RWPE1 (cell line): Measurements from ENCODE around the gene AP1G1.
"Not testable (repeated sequence)": the region's sequence is repeated elsewhere in the genome, so short reads cannot be mapped to it uniquely, and the experiment has no call there.

Experiments
- CTCF ChIA-PET: fragments of 350-600 bp; sonication (Branson Sonifier 250); formaldehyde crosslinking; extraction: SDS; loops from one replicate; lab custom pipeline; 2021; lab: Yijun Ruan, JAX
- POLR2A ChIA-PET: fragments of 400-600 bp; formaldehyde crosslinking; extraction: SDS; loops from one replicate; lab custom pipeline; 2020; ENCODE audit warnings: antibody characterized with exemption; ENCODE audit not compliant: low non-redundant PET; lab: Yijun Ruan, JAX
- DNase-seq: peaks from one replicate; pipeline ENCODE4 v3.0.0; 2012; ENCODE audit warnings: low spot score
- H3K27ac ChIP-seq: fragments of 450-650 bp; 2 replicates; pipeline ENCODE4 v1.5.1; 2017
- TF ChIP-seq, protein P1 (sequence below): fragments of 450-650 bp; conservative IDR thresholded peaks from 2 replicates; pipeline ENCODE4 v1.5.1; 2017; ENCODE audit warnings: low read depth, mild to moderate bottlenecking

AP1G1 gene

DNA sequence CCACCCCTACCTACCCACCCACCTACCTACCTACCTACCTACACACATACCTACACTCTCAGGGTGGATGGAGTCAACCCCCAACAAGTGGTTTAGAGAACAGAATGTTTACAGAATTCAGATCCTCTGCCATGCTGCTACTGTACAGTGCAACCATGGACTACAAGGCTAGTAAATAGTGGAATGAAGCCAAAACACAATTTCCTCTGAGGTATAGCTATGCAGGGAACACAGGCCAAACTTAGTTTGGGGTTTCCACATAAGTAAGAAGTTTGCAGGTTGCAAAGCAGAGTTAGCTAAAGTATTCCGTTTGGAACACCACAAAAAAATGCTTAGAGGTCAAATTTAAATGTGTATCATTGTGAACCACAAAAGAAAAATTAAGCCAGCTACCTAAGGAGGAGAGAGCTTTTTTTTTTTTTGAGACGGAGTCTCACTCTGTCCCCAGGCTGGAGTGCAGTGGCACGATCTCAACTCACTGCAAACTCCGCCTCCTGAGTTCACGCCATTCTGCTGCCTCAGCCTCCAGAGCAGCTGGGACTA, 2.7 kb upstream of the AP1G1 start:
- CTCF ChIA-PET: no interaction called here
- TF ChIP-seq, protein P1, sequence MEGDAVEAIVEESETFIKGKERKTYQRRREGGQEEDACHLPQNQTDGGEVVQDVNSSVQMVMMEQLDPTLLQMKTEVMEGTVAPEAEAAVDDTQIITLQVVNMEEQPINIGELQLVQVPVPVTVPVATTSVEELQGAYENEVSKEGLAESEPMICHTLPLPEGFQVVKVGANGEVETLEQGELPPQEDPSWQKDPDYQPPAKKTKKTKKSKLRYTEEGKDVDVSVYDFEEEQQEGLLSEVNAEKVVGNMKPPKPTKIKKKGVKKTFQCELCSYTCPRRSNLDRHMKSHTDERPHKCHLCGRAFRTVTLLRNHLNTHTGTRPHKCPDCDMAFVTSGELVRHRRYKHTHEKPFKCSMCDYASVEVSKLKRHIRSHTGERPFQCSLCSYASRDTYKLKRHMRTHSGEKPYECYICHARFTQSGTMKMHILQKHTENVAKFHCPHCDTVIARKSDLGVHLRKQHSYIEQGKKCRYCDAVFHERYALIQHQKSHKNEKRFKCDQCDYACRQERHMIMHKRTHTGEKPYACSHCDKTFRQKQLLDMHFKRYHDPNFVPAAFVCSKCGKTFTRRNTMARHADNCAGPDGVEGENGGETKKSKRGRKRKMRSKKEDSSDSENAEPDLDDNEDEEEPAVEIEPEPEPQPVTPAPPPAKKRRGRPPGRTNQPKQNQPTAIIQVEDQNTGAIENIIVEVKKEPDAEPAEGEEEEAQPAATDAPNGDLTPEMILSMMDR: no peak
- no peak overlapping the region for H3K27ac ChIP-seq
- POLR2A ChIA-PET: interaction anchor here (0.6 kb wide), 1 partner anchor 10 kb away, joined by 3 read pairs; no protein-coding TSS in a partner anchor
- no peak for DNase-seq

DNA sequence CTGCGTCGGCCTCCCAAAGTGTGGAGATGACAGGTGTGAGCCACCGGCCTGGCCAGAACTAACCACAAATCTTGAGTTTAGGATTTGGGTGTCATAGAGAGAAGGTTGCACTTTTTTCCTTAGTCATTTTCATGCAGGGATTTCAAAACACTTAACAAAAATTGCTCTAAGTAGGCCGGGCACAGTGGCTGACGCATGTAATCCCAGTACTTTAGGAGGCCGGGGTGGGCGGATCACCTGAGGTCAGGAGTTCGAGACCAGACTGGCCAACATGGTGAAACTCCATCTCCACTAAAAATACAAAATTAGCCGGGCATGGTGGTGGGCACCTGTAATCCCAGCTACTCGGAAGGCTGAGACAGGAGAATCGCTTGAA, 1.5 kb upstream of the AP1G1 start:
- POLR2A ChIA-PET, CTCF ChIA-PET, DNase-seq: not testable (repeated sequence)
- H3K27ac ChIP-seq: peak overlapping the region; percentile 46; the same call in 1 of the 2 replicates

DNA sequence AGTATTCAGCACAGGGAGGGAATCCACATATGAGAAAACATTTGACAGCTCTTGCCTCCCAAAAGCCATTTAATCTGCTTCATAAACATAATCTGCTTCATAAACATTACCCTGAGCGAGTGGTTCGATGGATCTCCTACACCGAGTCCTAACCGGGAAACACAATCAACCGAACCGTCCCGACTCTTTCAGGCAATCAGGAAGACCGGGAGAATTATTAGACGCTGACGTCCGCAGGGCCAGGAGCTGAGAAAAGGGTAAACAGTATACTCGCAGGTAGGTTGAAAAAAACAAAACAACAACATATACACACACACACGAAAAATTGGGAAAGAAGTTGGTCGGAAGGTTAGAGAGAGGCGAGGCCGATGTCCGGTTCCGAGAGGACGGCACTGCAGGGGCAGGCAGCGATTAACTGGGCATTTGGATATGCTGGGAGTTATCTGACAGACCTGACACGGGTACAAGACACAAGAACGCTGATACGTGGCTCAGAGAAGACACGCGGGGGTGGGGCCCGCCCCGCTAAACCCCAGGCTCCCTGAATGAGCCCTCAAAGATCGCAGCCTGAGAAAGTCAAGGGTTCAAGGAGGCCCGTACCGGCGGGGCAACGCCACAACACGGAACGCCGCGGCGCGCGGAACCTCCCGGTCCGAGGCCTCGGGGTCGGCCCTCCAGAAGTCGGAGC, 585 bp downstream of the AP1G1 start:
- H3K27ac ChIP-seq: peak overlapping the region; percentile 87
- DNase-seq: peak; percentile 31
- CTCF ChIA-PET: interaction anchor here (0.6 to 0.9 kb wide), 5 partner anchors 13 to 1128 kb away, joined by 3 to 5 read pairs (median 3); no protein-coding TSS in a partner anchor
- TF ChIP-seq, protein P1: no peak
- POLR2A ChIA-PET: interaction anchor here (0.7 kb wide), 1 partner anchor 67 kb away, joined by 3 read pairs; no protein-coding TSS in a partner anchor

DNA sequence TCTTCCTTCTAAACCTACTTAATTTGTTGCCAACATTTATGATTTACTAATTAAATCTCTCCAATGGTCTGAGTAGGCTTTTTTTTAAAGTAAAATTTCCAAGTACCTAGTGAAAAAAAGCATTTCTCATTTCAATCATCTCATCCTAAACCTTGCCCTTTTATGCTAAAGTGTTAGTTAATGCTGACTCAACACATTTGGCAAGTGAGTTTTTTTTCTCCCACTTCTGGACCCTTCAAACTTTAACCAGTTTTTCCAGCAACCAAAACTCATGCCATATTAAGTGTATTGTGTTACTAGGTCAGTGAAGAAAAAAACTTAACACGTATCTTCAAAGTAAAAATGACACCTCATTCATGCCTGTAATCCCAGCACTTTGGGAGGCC, 5.3 kb downstream of the AP1G1 start:
- no peak overlapping the region for H3K27ac ChIP-seq
- CTCF ChIA-PET: interaction anchor here (0.6 kb wide), 1 partner anchor 33 kb away, joined by 6 read pairs; no protein-coding TSS in a partner anchor
- POLR2A ChIA-PET: no interaction called here
- DNase-seq: no peak
- TF ChIP-seq, protein P1: no peak

DNA sequence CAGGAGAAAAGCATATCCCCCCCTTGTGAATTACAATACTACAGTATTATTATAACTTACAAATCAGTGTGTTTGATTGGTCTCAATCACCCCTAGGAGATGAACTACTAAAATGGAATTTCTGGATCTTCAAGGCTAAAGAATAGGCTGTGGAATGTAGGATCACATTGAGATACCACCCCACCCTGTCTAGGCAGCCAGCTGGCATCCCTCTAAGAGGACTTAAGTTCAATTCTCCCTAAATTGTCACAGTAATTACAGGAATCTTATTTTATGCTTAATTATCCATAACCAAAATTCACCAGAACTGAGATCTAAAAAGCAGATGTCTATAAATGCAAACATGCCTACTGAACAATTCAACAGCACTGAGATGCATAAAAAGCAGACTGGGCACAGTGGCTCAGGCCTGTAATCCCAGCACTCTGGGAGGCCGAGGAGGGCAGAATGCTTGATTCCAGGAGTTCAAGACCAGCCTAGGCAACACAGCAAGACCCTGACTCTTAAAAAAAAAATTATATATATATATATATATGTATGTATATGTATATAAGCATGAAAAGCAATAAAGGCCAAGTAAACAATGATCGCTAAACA, 12.0 kb downstream of the AP1G1 start:
- ChIA-PET POLR2A (no interaction called here), CTCF (no interaction called here)
- DNase-seq: no peak
- TF ChIP-seq, protein P1: no peak
- no peak overlapping the region for H3K27ac ChIP-seq

DNA sequence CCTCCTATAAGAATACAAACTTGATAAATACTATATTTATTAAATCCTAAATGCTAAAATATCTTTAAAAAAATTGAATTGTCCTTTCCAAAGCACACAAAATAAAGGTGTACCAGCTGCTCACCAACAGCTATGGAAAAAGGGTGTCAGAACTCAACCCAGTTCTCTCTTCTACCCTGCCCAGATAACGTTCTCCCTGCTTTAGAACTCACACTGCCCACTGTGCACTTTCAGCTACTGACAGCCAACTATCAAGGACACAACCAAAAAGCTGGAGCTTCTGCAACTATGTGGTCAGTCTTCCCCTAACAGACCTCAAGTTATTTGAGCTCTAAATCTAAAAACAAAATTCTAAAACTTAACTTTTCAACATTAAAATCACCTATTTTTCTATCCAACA, 13.7 kb downstream of the AP1G1 start:
- POLR2A ChIA-PET: no interaction called here
- H3K27ac ChIP-seq: no peak overlapping the region
- no peak for DNase-seq
- CTCF ChIA-PET: interaction anchor here (0.8 kb wide), 1 partner anchor 14 kb away, joined by 3 read pairs; the partner anchor contains the start of gene AP1G1
- TF ChIP-seq, protein P1: no peak
